WTC11 (cell line): ENCODE results near the gene THBS2. TPM values are rescaled to one million over a fixed set of nuclear protein-coding genes. Genes with fewer than 3 reads are reported as not detected.

Experiments used
- ATAC-seq: fragments of 200-7000 bp; cut with Tn5 transposase; 2 replicates; pipeline ENCODE4 v1.10.0; 2021; ENCODE audit warnings: mild to moderate bottlenecking, moderate library complexity
- CTCF ChIA-PET: fragments of 300-600 bp; sonication (Branson Sonifier 250); formaldehyde crosslinking; loops from one replicate; lab custom pipeline; 2021; ENCODE audit warnings: antibody characterized with exemption; lab: Charles Lee
- POLR2A ChIA-PET: fragments of 350-600 bp; sonication (Branson Sonifier 250); formaldehyde crosslinking; loops from one replicate; lab custom pipeline; 2021; ENCODE audit warnings: antibody characterized with exemption; lab: Charles Lee
- DNase-seq: peaks from one replicate; pipeline ENCODE4 v3.0.0; 2021; ENCODE audit warnings: low spot score
- H3K27ac Mint-ChIP-seq: 2 replicates; pipeline ENCODE4 v1.8.0; 2021; ENCODE audit warnings: mixed read lengths
- H3K27me3 Mint-ChIP-seq: 2 replicates; pipeline ENCODE4 v1.8.0; 2021; ENCODE audit warnings: low read depth, mild to moderate bottlenecking, moderate library complexity, mixed read lengths
- H3K36me3 Mint-ChIP-seq: 2 replicates; pipeline ENCODE4 v1.8.0; 2021; ENCODE audit warnings: mixed read lengths
- H3K4me1 Mint-ChIP-seq: 2 replicates; pipeline ENCODE4 v1.8.0; 2022; ENCODE audit warnings: mixed read lengths
- H3K4me3 Mint-ChIP-seq: 2 replicates; pipeline ENCODE4 v1.8.0; 2021; ENCODE audit warnings: mild to moderate bottlenecking, moderate library complexity, mixed read lengths
- H3K9me3 Mint-ChIP-seq: 2 replicates; pipeline ENCODE4 v1.8.0; 2021; ENCODE audit warnings: mixed read lengths
- ARID4B ChIP-seq: sonication (generic); formaldehyde crosslinking; IDR thresholded peaks from 2 replicates; pipeline ENCODE4 v1.8.0; 2023; ENCODE audit warnings: missing genetic modification reagents, mild to moderate bottlenecking, borderline replicate concordance
- ATF2 ChIP-seq: sonication (generic); formaldehyde crosslinking; IDR thresholded peaks from 2 replicates; pipeline ENCODE4 v1.8.1; 2022; ENCODE audit warnings: low read depth, missing genetic modification reagents, borderline replicate concordance
- CREM ChIP-seq: sonication (generic); formaldehyde crosslinking; IDR thresholded peaks from 2 replicates; pipeline ENCODE4 v1.8.1; 2022; ENCODE audit warnings: mild to moderate bottlenecking, missing genetic modification reagents, moderate library complexity
- GABPB1 ChIP-seq: sonication (generic); formaldehyde crosslinking; IDR thresholded peaks from 2 replicates; pipeline ENCODE4 v1.8.1; 2023; ENCODE audit warnings: mild to moderate bottlenecking, missing genetic modification reagents
- IRF1 ChIP-seq: sonication (generic); formaldehyde crosslinking; IDR thresholded peaks from 2 replicates; pipeline ENCODE4 v1.8.0; 2023; ENCODE audit warnings: missing genetic modification reagents
- KAT7 ChIP-seq: sonication (generic); formaldehyde crosslinking; IDR thresholded peaks from 2 replicates; pipeline ENCODE4 v1.8.1; 2023; ENCODE audit warnings: missing genetic modification reagents, mild to moderate bottlenecking, borderline replicate concordance
- PREB ChIP-seq: sonication (generic); formaldehyde crosslinking; IDR thresholded peaks from 2 replicates; pipeline ENCODE4 v1.8.1; 2022; ENCODE audit warnings: mild to moderate bottlenecking, missing genetic modification reagents, moderate library complexity, borderline replicate concordance
- PRRX2 ChIP-seq: fragments of 250-450 bp; sonication (Bioruptor Pico); IDR thresholded peaks from 2 replicates; pipeline ENCODE4 v1.8.0; 2021; ENCODE audit warnings: mild to moderate bottlenecking
- RELA ChIP-seq: sonication (generic); formaldehyde crosslinking; IDR thresholded peaks from 2 replicates; pipeline ENCODE4 v1.8.1; 2022; ENCODE audit warnings: missing genetic modification reagents, mild to moderate bottlenecking, borderline replicate concordance
- SOX15 ChIP-seq: fragments of 250-450 bp; sonication (Bioruptor Pico); IDR thresholded peaks from 2 replicates; pipeline ENCODE4 v1.9.0; 2021; ENCODE audit warnings: mild to moderate bottlenecking
- TEAD4 ChIP-seq: sonication (generic); formaldehyde crosslinking; IDR thresholded peaks from 2 replicates; pipeline ENCODE4 v1.8.0; 2022; ENCODE audit warnings: mild to moderate bottlenecking, missing genetic modification reagents
- TP53 ChIP-seq: sonication (generic); formaldehyde crosslinking; IDR thresholded peaks from 2 replicates; pipeline ENCODE4 v1.8.1; 2023; ENCODE audit warnings: mild to moderate bottlenecking, missing genetic modification reagents
- ZMAT4 ChIP-seq: fragments of 250-450 bp; sonication (Bioruptor Pico); IDR thresholded peaks from 2 replicates; pipeline ENCODE4 v1.9.0; 2021; ENCODE audit warnings: mild to moderate bottlenecking
- ZNF232 ChIP-seq: sonication (generic); formaldehyde crosslinking; IDR thresholded peaks from 2 replicates; pipeline ENCODE4 v1.8.0; 2022; ENCODE audit warnings: mild to moderate bottlenecking, missing genetic modification reagents
- ZNF317 ChIP-seq: sonication (generic); formaldehyde crosslinking; IDR thresholded peaks from 2 replicates; pipeline ENCODE4 v1.8.1; 2023; ENCODE audit warnings: low read depth, mild to moderate bottlenecking, moderate library complexity, missing genetic modification reagents, borderline replicate concordance
- ZNF423 ChIP-seq: fragments of 250-450 bp; sonication (Bioruptor Pico); IDR thresholded peaks from 2 replicates; pipeline ENCODE4 v2.1.2; 2022; ENCODE audit warnings: mild to moderate bottlenecking, moderate library complexity
- total RNA-seq: library from RNA; stranded (reverse); gene quantifications from 3 replicates; pipeline ENCODE4 v1.2.3, GENCODE V29; 2021
- TF ChIP-seq, protein P1 (sequence below): sonication (generic); formaldehyde crosslinking; IDR thresholded peaks from 2 replicates; pipeline ENCODE4 v1.8.0; 2022; ENCODE audit warnings: mild to moderate bottlenecking, missing genetic modification reagents
- TF ChIP-seq, protein P2 (sequence below): fragments of 200-600 bp; IDR thresholded peaks from 2 replicates; pipeline ENCODE4 v1.8.0; 2022; ENCODE audit warnings: antibody characterized with exemption
- TF ChIP-seq, protein P3 (sequence below): sonication (generic); formaldehyde crosslinking; conservative IDR thresholded peaks from 2 replicates; pipeline ENCODE4 v1.8.1; 2023; ENCODE audit warnings: mild to moderate bottlenecking, low read depth, missing genetic modification reagents, moderate library complexity

THBS2 gene
- total RNA-seq, 1 experiment from 2014 or later: 40.3 TPM

- POLR2A ChIA-PET: no interaction called here
- no peak for DNase-seq
Measured at GRCh38 chr6:169224185-169224695, 29.4 kb downstream of the THBS2 start.

DNA sequence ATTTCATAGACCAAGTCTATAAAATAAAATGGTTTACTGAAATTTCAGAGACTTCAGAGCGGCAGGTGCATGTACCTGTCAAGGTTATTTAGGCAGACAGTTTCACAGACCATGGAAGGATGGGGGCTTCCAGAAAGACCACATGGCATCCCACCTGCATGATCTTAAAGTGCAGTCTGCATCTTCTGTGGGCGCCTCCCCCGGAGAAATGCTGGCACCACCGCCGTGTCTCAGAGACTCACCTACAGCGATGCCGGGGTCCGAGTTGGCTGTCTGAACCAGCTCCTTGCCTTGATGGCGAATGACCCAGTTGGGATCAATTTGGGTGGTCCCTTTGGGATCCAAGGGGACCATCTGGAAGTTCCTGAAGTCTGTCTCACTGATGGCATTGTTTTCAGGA is 30.6 kb downstream of the THBS2 start:
- H3K4me3 Mint-ChIP-seq: no peak overlapping the region
- no peak for ATAC-seq
- ChIA-PET POLR2A (no interaction called here), CTCF (no interaction called here)
- no peaks in the 10 kb centered on the region for H3K27me3 Mint-ChIP-seq
- DNase-seq: no peak
- peaks cover 96% of the 10 kb centered on the region for H3K36me3 Mint-ChIP-seq
- no peaks in the 10 kb centered on the region for H3K4me1 Mint-ChIP-seq
- no peak overlapping the region for H3K27ac Mint-ChIP-seq
- TF ChIP-seq ATF2 (CRISPR knock-in tag): no peak
- no peak for TF ChIP-seq ARID4B (CRISPR knock-in tag)
- TF ChIP-seq SOX15 (CRISPR knock-in tag): no peak
- TF ChIP-seq ZNF423 (CRISPR knock-in tag): no peak
- TF ChIP-seq, protein P1, sequence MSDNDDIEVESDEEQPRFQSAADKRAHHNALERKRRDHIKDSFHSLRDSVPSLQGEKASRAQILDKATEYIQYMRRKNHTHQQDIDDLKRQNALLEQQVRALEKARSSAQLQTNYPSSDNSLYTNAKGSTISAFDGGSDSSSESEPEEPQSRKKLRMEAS (CRISPR knock-in tag): no peak
- no peak for TF ChIP-seq IRF1
- TF ChIP-seq TP53 (CRISPR knock-in tag): no peak
- TF ChIP-seq RELA (CRISPR knock-in tag): no peak
- TF ChIP-seq ZNF232: no peak
- no peak for TF ChIP-seq PREB
- TF ChIP-seq, protein P2, sequence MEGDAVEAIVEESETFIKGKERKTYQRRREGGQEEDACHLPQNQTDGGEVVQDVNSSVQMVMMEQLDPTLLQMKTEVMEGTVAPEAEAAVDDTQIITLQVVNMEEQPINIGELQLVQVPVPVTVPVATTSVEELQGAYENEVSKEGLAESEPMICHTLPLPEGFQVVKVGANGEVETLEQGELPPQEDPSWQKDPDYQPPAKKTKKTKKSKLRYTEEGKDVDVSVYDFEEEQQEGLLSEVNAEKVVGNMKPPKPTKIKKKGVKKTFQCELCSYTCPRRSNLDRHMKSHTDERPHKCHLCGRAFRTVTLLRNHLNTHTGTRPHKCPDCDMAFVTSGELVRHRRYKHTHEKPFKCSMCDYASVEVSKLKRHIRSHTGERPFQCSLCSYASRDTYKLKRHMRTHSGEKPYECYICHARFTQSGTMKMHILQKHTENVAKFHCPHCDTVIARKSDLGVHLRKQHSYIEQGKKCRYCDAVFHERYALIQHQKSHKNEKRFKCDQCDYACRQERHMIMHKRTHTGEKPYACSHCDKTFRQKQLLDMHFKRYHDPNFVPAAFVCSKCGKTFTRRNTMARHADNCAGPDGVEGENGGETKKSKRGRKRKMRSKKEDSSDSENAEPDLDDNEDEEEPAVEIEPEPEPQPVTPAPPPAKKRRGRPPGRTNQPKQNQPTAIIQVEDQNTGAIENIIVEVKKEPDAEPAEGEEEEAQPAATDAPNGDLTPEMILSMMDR: no peak
- no peak for TF ChIP-seq ZNF317 (CRISPR knock-in tag)
- TF ChIP-seq, protein P3, sequence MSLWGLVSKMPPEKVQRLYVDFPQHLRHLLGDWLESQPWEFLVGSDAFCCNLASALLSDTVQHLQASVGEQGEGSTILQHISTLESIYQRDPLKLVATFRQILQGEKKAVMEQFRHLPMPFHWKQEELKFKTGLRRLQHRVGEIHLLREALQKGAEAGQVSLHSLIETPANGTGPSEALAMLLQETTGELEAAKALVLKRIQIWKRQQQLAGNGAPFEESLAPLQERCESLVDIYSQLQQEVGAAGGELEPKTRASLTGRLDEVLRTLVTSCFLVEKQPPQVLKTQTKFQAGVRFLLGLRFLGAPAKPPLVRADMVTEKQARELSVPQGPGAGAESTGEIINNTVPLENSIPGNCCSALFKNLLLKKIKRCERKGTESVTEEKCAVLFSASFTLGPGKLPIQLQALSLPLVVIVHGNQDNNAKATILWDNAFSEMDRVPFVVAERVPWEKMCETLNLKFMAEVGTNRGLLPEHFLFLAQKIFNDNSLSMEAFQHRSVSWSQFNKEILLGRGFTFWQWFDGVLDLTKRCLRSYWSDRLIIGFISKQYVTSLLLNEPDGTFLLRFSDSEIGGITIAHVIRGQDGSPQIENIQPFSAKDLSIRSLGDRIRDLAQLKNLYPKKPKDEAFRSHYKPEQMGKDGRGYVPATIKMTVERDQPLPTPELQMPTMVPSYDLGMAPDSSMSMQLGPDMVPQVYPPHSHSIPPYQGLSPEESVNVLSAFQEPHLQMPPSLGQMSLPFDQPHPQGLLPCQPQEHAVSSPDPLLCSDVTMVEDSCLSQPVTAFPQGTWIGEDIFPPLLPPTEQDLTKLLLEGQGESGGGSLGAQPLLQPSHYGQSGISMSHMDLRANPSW (CRISPR knock-in tag): no peak
- no peak for TF ChIP-seq GABPB1 (CRISPR knock-in tag)
- no peak for TF ChIP-seq CREM (CRISPR knock-in tag)
- TF ChIP-seq KAT7: no peak
- H3K9me3 Mint-ChIP-seq: peaks cover 9% of the 10 kb centered on the region

More at GRCh38 chr6:169224185-169224695, 29.4 kb downstream of the THBS2 start:
- Mint-ChIP-seq H3K27me3 (no peaks in the 10 kb centered on the region), H3K4me3 (no peak overlapping the region), H3K36me3 (peaks cover 92% of the 10 kb centered on the region), H3K9me3 (peaks cover 9% of the 10 kb centered on the region), H3K4me1 (no peaks in the 10 kb centered on the region), H3K27ac (no peak overlapping the region)
- no peak for ATAC-seq
- CTCF ChIA-PET: no interaction called here
- TF ChIP-seq TEAD4: no peak
- no peak for TF ChIP-seq ZMAT4 (CRISPR knock-in tag)
- no peak for TF ChIP-seq PRRX2 (CRISPR knock-in tag)
